ENCODE data around the gene MEF2C. TPM values are rescaled to one million over a fixed set of nuclear protein-coding genes. Genes with fewer than 3 reads are reported as not detected.

MEF2C gene
- polyA plus RNA-seq, 1 donor (not counting 4 experiments of a cell fraction or from before 2014, with no cell fraction given) = 0.10 TPM

DNA sequence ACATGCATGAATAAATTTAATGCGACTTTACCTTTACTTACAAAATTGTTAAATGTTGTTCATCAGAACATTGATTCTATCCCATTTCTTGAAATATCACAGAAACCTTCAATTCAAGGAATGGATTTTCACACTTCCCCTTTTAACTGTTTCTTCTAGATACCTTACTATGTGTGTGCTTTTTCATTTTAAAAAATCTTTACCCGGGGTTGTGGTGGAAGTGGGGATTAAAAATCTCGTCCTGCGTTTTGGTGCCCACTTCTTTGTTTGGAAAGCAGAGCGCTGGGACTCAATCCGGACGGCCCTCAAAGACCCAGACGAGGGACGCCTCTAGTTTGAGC lies 5.8 kb upstream of the MEF2C start:
- no peak overlapping the region for H3K4me3 ChIP-seq (ENCODE audit: control insufficient read depth in 2 of 3, extremely low read depth in 1 of 3, insufficient read depth in 2 of 3, low read depth in 1 of 3, low read length in 3 of 3)
- H3K9ac ChIP-seq (ENCODE audit: control insufficient read depth, extremely low read depth, insufficient read depth, low read length) = no peak overlapping the region
- H3K4me2 ChIP-seq (ENCODE audit: control insufficient read depth, extremely low read depth, insufficient read depth, low read depth, low read length) = no peak overlapping the region

DNA sequence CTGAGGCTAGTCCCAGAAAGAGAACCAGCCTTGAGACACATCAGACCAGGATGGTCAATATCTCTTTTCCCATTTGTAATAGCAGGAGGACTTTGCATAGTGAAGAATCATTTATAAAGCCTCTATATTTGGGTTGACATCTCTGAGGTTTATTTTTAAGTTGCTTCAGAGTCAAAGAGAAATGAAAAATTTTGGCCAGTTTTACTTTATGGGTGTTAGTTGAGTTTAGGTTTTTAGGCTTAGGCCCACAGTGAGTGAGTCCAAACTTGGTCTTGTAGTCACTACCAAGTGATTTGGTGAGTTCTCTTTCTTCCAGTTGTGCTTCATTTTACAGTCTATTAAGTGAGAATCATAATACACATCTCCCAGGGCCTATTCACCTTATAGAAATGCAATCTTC lies 5.3 kb upstream of the MEF2C start:
- no peaks in the 10 kb centered on the region for H3K9me1 ChIP-seq (ENCODE audit: control insufficient read depth, extremely low read depth, insufficient read depth, low read length)
- H3K4me1 ChIP-seq (ENCODE audit: control insufficient read depth, extremely low read depth, insufficient read depth, low read length) = peaks cover 8% of the 10 kb centered on the region
- H3K27ac ChIP-seq (ENCODE audit: control insufficient read depth, insufficient read depth, low read length) = no peak overlapping the region
- H3K4me3 ChIP-seq (ENCODE audit: control insufficient read depth in 2 of 3, extremely low read depth in 1 of 3, insufficient read depth in 2 of 3, low read depth in 1 of 3, low read length in 3 of 3) = no peak overlapping the region
- DNase-seq (ENCODE audit: low read depth, low spot score) = no peak
- no peaks in the 10 kb centered on the region for H3K79me2 ChIP-seq (ENCODE audit: control insufficient read depth, insufficient read depth, low read length)
- H3K36me3 ChIP-seq (ENCODE audit: control insufficient read depth in 2 of 2, extremely low read depth in 1 of 2, insufficient read depth in 2 of 2, low read length in 2 of 2) = no peaks in the 10 kb centered on the region
- no peak for TF ChIP-seq CTCF (optimal IDR thresholded peaks at IDR 0.05 in 1 of 3, IDR thresholded peaks at IDR 0.05 in 1 of 3, conservative IDR thresholded peaks at IDR 0.05 in 1 of 3; ENCODE audit: extremely low read depth in 1 of 3, insufficient read depth in 2 of 3, low read length in 3 of 3)
- no peak for TF ChIP-seq EZH2 (IDR thresholded peaks at IDR 0.05; ENCODE audit: low read length)
- no peaks in the 10 kb centered on the region for H3K9me3 ChIP-seq (ENCODE audit: control insufficient read depth, low read depth, low read length)
- no peak overlapping the region for H3K4me2 ChIP-seq (ENCODE audit: control insufficient read depth, extremely low read depth, insufficient read depth, low read depth, low read length)
- dilution Hi-C loops (cut with MboI; ENCODE audit: extremely low pct_ligation_motif_present, low sequenced_read_pairs) = no loop called here
- no peak overlapping the region for H2AFZ ChIP-seq (ENCODE audit: control insufficient read depth, low read length)
- FAIRE-seq = no peak
- H4K20me1 ChIP-seq (ENCODE audit: control insufficient read depth, extremely low read depth, insufficient read depth, low read length) = no peaks in the 10 kb centered on the region
- H3K9ac ChIP-seq (ENCODE audit: control insufficient read depth, extremely low read depth, insufficient read depth, low read length) = no peak overlapping the region
- H3K27me3 ChIP-seq (ENCODE audit: control insufficient read depth, extremely low read depth, insufficient read depth, low read length) = peaks cover 30% of the 10 kb centered on the region

More for the DNA sequence above, 5.8 kb upstream of the MEF2C start:
- FAIRE-seq = no peak
- Histone ChIP-seq H3K27ac (ENCODE audit: control insufficient read depth, insufficient read depth, low read length) (no peak overlapping the region), H3K36me3 (ENCODE audit: control insufficient read depth in 2 of 2, extremely low read depth in 1 of 2, insufficient read depth in 2 of 2, low read length in 2 of 2) (no peaks in the 10 kb centered on the region), H3K9me3 (ENCODE audit: control insufficient read depth, low read depth, low read length) (no peaks in the 10 kb centered on the region), H3K27me3 (ENCODE audit: control insufficient read depth, extremely low read depth, insufficient read depth, low read length) (peaks cover 25% of the 10 kb centered on the region), H3K4me1 (ENCODE audit: control insufficient read depth, extremely low read depth, insufficient read depth, low read length) (peaks cover 6% of the 10 kb centered on the region), H2AFZ (ENCODE audit: control insufficient read depth, low read length) (no peak overlapping the region), H3K79me2 (ENCODE audit: control insufficient read depth, insufficient read depth, low read length) (no peaks in the 10 kb centered on the region), H4K20me1 (ENCODE audit: control insufficient read depth, extremely low read depth, insufficient read depth, low read length) (no peaks in the 10 kb centered on the region), H3K9me1 (ENCODE audit: control insufficient read depth, extremely low read depth, insufficient read depth, low read length) (no peaks in the 10 kb centered on the region)
- dilution Hi-C loops (cut with MboI; ENCODE audit: extremely low pct_ligation_motif_present, low sequenced_read_pairs) = no loop called here
- TF ChIP-seq CTCF (optimal IDR thresholded peaks at IDR 0.05 in 1 of 3, IDR thresholded peaks at IDR 0.05 in 1 of 3, conservative IDR thresholded peaks at IDR 0.05 in 1 of 3; ENCODE audit: extremely low read depth in 1 of 3, insufficient read depth in 2 of 3, low read length in 3 of 3) = no peak
- no peak for TF ChIP-seq EZH2 (IDR thresholded peaks at IDR 0.05; ENCODE audit: low read length)
- DNase-seq (ENCODE audit: low read depth, low spot score) = no peak

Measured in keratinocyte (primary cell).